ENCODE data around the gene TMPRSS11B. TPM values are rescaled to one million over a fixed set of nuclear protein-coding genes. Genes with fewer than 3 reads are reported as not detected.

TMPRSS11B gene
- total RNA-seq, 1 experiment from 2014 or later = not detected

DNA sequence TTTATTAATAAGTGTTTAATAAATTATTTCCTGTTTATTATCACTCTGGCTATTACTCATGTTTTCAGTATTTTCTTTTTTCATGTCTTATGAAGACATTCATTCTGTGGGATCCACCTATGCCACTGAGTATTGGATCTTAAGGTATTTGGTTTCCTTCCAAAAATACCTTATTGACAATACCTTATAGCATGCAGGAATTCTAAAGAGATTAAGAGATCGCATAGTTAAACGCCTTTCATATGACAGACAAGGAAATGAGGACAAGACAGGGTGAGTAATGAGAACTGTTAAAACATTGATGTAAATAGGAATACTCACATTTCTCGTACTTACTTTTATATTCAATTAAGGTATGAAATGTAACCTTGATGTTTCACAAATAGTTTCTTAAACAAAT lies 38.2 kb upstream of the TMPRSS11B start:
- Histone ChIP-seq H3K36me3 (ENCODE audit: control insufficient read depth in 1 of 2, insufficient read depth in 2 of 2, low read length in 2 of 2) (no peaks in the 10 kb centered on the region), H3K4me1 (ENCODE audit: control insufficient read depth in 1 of 2, insufficient read depth in 2 of 2, low read length in 2 of 2) (no peaks in the 10 kb centered on the region), H3K27me3 (ENCODE audit: insufficient read depth, low read length) (no peaks in the 10 kb centered on the region), H3K4me3 (replicated peaks in 1 of 2; ENCODE audit: low read depth in 1 of 2, low read length in 2 of 2) (no peak overlapping the region), H3K9me3 (ENCODE audit: control insufficient read depth in 1 of 2, insufficient read depth in 1 of 2, low read depth in 1 of 2, low read length in 2 of 2) (no peaks in the 10 kb centered on the region), H4K20me1 (ENCODE audit: insufficient read depth) (no peaks in the 10 kb centered on the region), H3K9ac (ENCODE audit: low read length) (no peak overlapping the region), H3K79me2 (ENCODE audit: insufficient read depth, low read length) (no peaks in the 10 kb centered on the region), H3K4me2 (ENCODE audit: low read length) (no peak overlapping the region), H2AFZ (ENCODE audit: low read depth, low read length, poor library complexity, severe bottlenecking) (no peak overlapping the region), H3K9me2 (ENCODE audit: insufficient read depth) (no peaks in the 10 kb centered on the region), H3K27ac (ENCODE audit: low read depth, low read length) (no peak overlapping the region)
- POLR2A ChIA-PET = no interaction called here
- no TSS peak for BruUV-seq (replicated peaks)
- ATAC-seq = no peak
- CTCF ChIA-PET = no interaction called here
- intact Hi-C loops (cut with micrococcal nuclease) = no loop called here
- RAD21 ChIA-PET (ENCODE audit: low non-redundant PET in 1 of 2, low total read pairs in 2 of 2, uncharacterized antibody in 2 of 2, unreplicated experiment in 2 of 2) = no interaction called here
- no peak for DNase-seq (ENCODE audit: low read depth, low spot score)
- TF ChIP-seq, protein P1, sequence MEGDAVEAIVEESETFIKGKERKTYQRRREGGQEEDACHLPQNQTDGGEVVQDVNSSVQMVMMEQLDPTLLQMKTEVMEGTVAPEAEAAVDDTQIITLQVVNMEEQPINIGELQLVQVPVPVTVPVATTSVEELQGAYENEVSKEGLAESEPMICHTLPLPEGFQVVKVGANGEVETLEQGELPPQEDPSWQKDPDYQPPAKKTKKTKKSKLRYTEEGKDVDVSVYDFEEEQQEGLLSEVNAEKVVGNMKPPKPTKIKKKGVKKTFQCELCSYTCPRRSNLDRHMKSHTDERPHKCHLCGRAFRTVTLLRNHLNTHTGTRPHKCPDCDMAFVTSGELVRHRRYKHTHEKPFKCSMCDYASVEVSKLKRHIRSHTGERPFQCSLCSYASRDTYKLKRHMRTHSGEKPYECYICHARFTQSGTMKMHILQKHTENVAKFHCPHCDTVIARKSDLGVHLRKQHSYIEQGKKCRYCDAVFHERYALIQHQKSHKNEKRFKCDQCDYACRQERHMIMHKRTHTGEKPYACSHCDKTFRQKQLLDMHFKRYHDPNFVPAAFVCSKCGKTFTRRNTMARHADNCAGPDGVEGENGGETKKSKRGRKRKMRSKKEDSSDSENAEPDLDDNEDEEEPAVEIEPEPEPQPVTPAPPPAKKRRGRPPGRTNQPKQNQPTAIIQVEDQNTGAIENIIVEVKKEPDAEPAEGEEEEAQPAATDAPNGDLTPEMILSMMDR (IDR thresholded peaks at IDR 0.05 in 2 of 3, conservative IDR thresholded peaks at IDR 0.05 in 1 of 3; ENCODE audit: borderline replicate concordance in 1 of 3, insufficient read depth in 1 of 3, low read depth in 2 of 3, low read length in 2 of 3) = no peak
- TF ChIP-seq RAD21 (IDR thresholded peaks at IDR 0.05; ENCODE audit: low read depth) (no peak), ZFX (IDR thresholded peaks at IDR 0.05) (no peak), CBX3 (IDR thresholded peaks at IDR 0.05; ENCODE audit: low read depth) (no peak), ELF1 (IDR thresholded peaks at IDR 0.05; ENCODE audit: borderline replicate concordance, low read depth) (no peak)

DNA sequence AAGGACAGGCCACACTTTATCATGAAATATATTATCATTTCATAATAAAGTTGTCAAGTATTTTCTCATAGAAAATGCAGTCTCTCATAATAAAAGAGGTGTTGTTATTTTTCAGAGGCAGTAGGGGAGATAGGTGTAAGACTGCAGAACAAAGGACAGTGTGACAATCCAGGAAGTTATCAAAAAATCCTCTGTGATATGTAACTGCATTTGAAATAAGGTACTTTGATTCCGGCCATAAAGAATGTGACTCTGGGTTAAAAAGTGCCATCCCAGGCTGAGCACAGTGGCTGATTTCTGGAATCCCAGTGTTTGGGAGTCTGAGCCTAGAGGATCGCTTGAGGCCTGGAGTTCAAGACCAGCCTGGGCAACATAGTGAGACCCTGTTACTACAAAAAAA lies 37.6 kb upstream of the TMPRSS11B start:
- Histone ChIP-seq H3K79me2 (ENCODE audit: insufficient read depth, low read length) (no peaks in the 10 kb centered on the region), H4K20me1 (ENCODE audit: insufficient read depth) (no peaks in the 10 kb centered on the region), H2AFZ (ENCODE audit: low read depth, low read length, poor library complexity, severe bottlenecking) (no peak overlapping the region), H3K9me2 (ENCODE audit: insufficient read depth) (no peaks in the 10 kb centered on the region), H3K9ac (ENCODE audit: low read length) (no peak overlapping the region), H3K4me3 (replicated peaks in 1 of 2; ENCODE audit: low read depth in 1 of 2, low read length in 2 of 2) (no peak overlapping the region), H3K4me2 (ENCODE audit: low read length) (no peak overlapping the region), H3K4me1 (ENCODE audit: control insufficient read depth in 1 of 2, insufficient read depth in 2 of 2, low read length in 2 of 2) (no peaks in the 10 kb centered on the region), H3K27ac (ENCODE audit: low read depth, low read length) (no peak overlapping the region), H3K9me3 (ENCODE audit: control insufficient read depth in 1 of 2, insufficient read depth in 1 of 2, low read depth in 1 of 2, low read length in 2 of 2) (no peaks in the 10 kb centered on the region), H3K27me3 (ENCODE audit: insufficient read depth, low read length) (no peaks in the 10 kb centered on the region), H3K36me3 (ENCODE audit: control insufficient read depth in 1 of 2, insufficient read depth in 2 of 2, low read length in 2 of 2) (no peaks in the 10 kb centered on the region)
- CTCF ChIA-PET = no interaction called here
- TF ChIP-seq, protein P2, sequence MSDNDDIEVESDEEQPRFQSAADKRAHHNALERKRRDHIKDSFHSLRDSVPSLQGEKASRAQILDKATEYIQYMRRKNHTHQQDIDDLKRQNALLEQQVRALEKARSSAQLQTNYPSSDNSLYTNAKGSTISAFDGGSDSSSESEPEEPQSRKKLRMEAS (IDR thresholded peaks at IDR 0.05) = no peak
- TF ChIP-seq, protein P3, sequence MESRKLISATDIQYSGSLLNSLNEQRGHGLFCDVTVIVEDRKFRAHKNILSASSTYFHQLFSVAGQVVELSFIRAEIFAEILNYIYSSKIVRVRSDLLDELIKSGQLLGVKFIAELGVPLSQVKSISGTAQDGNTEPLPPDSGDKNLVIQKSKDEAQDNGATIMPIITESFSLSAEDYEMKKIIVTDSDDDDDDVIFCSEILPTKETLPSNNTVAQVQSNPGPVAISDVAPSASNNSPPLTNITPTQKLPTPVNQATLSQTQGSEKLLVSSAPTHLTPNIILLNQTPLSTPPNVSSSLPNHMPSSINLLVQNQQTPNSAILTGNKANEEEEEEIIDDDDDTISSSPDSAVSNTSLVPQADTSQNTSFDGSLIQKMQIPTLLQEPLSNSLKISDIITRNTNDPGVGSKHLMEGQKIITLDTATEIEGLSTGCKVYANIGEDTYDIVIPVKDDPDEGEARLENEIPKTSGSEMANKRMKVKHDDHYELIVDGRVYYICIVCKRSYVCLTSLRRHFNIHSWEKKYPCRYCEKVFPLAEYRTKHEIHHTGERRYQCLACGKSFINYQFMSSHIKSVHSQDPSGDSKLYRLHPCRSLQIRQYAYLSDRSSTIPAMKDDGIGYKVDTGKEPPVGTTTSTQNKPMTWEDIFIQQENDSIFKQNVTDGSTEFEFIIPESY (IDR thresholded peaks at IDR 0.05; ENCODE audit: extremely low read depth, insufficient replicate concordance, low read length) = no peak
- no peak for TF ChIP-seq POLR2A (IDR thresholded peaks at IDR 0.05; ENCODE audit: borderline replicate concordance, extremely low read depth, insufficient read depth, insufficient read length)
- TF ChIP-seq, protein P1 (IDR thresholded peaks at IDR 0.05 in 2 of 3, conservative IDR thresholded peaks at IDR 0.05 in 1 of 3; ENCODE audit: borderline replicate concordance in 1 of 3, insufficient read depth in 1 of 3, low read depth in 2 of 3, low read length in 2 of 3) = no peak
- BruUV-seq (replicated peaks) = no TSS peak
- ATAC-seq (no peak), DNase-seq (ENCODE audit: low read depth, low spot score) (no peak)
- intact Hi-C loops (cut with micrococcal nuclease) = no loop called here
- RAD21 ChIA-PET (ENCODE audit: low non-redundant PET in 1 of 2, low total read pairs in 2 of 2, uncharacterized antibody in 2 of 2, unreplicated experiment in 2 of 2) = no interaction called here
- POLR2A ChIA-PET = no interaction called here
